CD4-positive, alpha-beta T cell treated with Interleukin-2 at 100 ng/mL for 4 hours (primary cell): ENCODE data around the gene CSH1.
"Not testable (repeated sequence)": the region's sequence is repeated elsewhere in the genome, so short reads cannot be mapped to it uniquely, and the experiment has no call there.

Experiments
- DNase-seq: peaks from one replicate; pipeline ENCODE4 v3.0.0-alpha.2; 2020; ENCODE audit warnings: low spot score

CSH1 gene

DNA sequence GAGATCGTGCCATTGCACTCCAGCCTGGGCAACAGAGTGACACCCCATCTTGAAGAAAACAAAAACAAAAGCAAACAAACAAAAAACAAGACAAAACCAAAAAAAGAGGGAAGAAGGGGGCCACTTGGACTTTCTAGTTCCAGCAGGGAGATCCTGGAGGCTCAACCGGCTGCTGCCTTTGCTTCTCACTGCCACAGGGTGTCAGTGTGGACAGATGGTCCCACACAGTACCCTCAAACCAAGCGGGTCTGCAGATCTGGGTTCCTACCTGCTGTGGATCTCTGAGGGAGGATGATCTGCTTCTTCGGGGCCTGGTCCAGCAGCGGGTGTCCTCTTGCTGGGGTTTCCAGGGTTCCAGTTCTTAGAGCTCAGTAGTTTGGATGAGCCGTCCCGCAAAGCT, 29.7 kb downstream of the CSH1 start:
- not testable (repeated sequence) for DNase-seq

- DNase-seq, result no peak
These were observed 37.1 kb downstream of the CSH1 start for GRCh38 chr17:63859257-63859656.

- not testable (repeated sequence) for DNase-seq
These were observed 39.9 kb downstream of the CSH1 start for GRCh38 chr17:63856425-63856824.

DNA sequence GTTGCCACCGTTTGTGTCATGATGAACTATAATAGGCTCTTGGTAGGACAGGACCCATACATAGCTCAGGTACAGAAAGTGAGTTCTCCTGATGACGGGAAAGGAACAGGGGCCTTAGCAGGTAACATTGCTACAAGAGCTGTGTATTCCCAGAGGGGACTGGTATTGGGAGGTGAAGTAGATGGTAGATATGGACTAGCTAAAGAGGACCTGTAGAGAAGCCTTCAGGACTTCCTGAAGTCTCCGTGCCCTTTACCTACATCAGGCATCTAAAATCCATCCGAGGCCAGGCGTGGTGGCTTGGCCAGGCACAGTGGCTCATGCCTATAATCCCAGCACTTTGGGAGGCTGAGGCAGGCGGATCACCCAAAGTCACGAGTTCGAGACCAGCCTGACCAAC, 41.2 kb downstream of the CSH1 start:
- no peak for DNase-seq

GRCh38 chr17:63854709-63855108, 41.7 kb downstream of the CSH1 start:
- no peak for DNase-seq

DNA sequence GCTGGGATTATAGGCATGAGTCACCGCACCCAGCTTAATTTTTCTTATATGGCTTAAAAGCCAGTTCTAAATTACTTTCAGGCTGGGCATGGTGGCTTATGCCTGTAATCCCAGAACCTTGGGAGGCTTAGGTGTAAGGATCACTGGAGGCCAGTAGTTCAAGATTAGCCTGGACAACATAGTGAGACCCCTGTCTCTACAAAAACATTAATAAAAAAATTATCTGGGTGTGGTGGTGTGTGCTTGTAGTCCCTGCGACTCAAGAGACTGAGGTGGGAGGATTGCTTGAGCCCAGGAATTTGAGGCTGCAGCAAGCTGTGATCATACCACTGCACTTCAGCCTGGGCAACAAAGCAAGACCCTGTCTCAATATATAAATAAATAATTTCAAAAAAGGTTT, 43.1 kb downstream of the CSH1 start:
- no peak for DNase-seq

GRCh38 chr17:63850401-63850800, 46.0 kb downstream of the CSH1 start:
- DNase-seq, result no peak

GRCh38 chr17:63848834-63849689, 47.3 kb downstream of the CSH1 start:
- DNase-seq, result peak; percentile 94

DNA sequence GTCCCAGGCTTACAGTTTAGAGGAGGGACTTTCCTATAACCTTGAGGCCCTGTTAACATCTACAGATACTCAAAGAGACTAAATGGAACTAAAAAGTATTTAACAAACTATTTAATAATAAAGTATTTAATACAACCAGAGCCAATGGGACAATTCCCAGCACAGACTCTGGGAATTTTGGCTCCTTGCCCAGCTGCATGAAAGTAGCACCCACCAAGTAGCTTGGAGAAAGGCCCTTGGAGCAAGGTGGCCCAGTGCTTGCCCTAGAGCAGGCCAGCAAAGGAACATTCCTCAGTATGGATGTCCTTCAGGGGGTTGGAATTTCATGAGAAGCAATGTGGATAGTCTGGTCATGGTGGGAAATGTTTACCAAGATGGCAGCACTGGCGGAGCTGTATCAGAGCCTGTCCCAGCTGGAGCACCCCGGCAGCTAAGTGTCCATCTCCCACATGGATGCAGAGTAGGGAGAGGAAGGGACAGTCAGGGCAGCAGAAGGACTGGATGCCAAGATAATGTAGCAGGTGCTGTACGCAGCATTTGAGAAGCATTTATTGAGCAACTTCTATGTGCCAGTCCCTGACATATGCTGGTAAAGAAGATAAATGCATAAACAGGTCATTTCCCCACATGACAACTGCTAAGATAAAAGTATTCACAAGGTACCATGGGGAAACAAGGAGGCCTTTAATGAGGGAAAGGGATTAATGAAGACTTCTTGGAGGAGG, 48.7 kb downstream of the CSH1 start:
- no peak for DNase-seq

GRCh38 chr17:63845509-63845908, 50.9 kb downstream of the CSH1 start:
- no peak for DNase-seq
